Bone marrow (tissue), 2 donors: ENCODE measurements around the gene CDADC1.
"Not testable (repeated sequence)": the region's sequence is repeated elsewhere in the genome, so short reads cannot be mapped to it uniquely, and the experiment has no call there.

Source experiments
- DNase-seq, 2 donors: peaks; one replicate each; lab custom pipeline; 2025; lab: John Stamatoyannopoulos, UW

Gene CDADC1

DNA sequence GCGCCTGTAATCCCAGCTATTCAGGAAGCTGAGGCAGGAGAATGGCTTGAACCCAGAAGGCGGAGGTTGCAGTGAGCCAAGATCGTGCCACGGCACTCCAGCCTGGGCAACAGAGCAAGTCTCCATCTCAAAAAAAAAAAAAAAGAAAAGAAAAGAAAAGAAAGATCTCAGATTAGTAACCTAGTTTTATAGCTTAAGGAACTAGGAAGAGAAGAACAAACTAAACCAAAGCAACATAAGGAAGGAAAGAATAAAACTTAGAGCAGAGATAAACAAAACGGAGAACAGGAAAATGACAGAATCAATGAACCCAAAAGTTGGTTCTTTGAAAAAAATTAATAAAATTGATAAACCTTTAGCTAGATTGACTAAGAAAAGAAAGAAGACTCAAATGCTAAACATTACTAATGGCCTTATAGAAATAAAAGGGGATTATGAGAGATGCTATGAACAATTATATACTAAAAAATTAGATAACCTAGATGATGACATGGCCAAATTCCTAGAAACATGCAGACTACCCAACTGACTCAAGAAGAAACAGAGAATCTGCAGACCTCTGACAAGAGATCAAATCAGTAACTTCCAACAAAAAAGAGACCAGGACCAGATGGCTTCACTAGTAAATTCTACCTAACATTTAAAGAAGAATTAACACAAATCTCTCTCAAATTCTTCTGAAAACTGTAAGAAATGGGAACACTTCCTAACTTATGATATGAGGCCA is 68.2 kb downstream of the CDADC1 start:
- no peak for DNase-seq

DNA sequence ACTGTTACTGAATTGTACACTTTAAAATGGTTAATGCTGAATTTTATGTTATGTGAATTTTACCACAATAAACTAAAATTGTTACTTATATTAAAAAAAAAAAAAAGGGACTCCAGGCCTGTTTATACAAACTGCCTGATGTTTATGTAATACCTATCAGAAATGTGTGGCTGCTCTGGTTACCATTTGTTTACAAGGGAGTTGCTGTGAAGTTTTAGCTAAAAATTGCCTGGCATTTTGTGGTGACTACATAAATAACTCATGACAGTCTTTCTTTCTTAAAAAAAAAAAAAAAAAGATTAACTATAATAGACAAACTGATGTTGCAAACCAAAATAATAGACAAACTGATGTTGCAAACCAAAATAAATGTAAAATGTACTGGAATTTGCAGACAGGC is 71.8 kb downstream of the CDADC1 start:
- DNase-seq = no peak

DNA sequence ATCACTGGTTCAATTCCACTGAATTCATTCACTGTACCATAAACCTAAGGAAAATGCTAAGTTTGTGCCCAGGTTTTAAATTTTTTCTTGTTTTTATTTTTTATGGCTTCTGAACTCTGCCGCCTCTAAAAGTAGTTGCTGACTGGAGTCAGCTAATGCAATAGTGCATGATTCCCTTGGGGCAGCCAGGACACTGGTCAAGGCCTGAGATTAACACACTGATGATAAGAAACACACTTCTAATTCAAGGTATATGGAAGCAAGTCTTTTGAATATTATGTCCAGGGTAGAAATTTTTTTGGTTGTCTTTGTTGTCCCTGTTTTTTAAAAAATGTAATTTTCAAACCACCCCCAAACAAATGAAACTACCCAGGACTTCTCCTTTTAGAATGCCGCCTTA is 72.2 kb downstream of the CDADC1 start:
- no peak for DNase-seq

DNA sequence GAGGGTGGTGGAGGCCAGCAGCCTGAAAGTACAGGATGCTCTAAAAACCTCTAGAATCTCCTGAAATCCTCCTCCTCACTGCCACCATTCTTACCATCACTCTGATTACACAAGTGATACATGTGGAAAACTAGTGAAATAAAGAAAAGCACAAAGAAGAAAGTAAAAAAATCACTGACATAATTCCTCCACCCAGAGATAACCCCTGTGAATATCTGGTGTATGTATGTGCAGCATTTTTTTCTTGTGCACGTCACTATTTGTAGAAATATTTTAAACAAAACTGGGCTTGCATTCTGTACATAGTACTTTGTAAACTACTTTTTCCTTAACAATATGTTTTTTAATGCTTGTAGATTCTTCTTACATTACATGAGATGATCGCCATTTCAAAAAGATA is 73.2 kb downstream of the CDADC1 start:
- DNase-seq = no peak

DNA sequence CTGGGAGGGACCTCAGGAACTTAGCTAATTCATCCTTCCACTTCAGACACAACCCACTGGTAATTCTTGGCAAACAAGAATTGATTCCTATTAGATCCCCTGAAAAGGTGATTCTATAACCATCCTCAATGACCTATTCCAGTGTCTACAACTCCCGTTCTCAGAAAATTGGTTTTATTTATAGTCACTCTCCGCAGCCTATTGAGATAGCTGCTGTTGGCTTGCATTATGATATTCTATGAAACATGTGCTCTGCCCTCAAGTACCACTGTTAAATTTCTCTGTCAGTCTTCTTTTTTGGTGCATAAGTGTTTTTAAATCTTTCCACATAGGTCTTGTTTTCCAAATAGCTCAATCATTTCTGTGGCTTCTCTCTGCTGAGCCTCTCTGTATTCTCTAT is 75.0 kb downstream of the CDADC1 start:
- no peak for DNase-seq

DNA sequence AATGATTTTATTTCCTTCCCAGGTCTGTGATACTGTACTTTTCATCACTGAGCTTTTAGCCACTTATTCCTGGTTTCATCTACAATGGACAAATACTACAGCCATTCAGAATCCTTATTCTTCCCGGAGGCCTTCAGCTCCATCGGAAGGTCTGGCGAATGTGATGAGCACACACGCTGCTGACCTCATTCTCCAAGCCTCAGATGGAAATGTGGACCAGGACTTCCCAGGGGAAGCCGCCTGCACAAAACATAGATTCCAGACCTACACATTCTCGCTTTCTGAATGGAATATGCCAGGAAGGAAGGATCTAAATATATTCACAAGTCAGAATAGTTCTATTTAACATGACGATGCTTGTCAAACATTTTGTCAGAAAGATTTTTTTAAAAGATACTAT is 75.6 kb downstream of the CDADC1 start:
- no peak for DNase-seq

DNA sequence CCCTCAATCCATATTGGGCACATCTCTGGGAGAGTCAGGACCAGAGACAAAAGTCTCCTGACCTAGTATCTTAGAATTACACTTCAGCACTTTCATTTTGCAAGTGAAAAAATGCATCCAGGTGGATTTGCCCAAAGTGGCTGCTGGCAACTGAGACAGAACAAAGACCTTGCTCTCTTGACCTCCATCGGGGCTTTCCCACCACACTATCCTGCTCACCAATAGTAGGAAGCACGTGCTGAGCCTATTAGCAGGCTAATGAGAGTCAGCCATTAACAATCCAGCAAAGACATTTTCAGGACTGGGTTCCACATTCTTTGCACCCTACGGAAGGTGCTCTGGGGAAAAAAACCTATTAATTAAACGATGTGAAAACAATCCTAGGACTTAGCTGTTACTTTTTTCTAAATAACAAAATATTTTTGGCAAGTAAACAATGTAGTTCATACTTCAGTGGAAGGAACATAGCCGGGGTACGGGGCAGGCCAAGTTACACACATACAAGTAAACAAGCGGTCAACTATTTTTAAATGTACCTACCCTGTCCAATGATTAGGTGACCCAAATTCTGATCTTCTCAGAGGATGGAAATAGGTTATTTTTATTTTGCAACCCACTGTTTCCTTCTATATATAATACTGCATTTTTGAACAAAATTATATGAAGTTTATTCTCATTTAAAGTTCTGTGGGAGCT is 78.6 kb downstream of the CDADC1 start:
- no peak for DNase-seq

DNA sequence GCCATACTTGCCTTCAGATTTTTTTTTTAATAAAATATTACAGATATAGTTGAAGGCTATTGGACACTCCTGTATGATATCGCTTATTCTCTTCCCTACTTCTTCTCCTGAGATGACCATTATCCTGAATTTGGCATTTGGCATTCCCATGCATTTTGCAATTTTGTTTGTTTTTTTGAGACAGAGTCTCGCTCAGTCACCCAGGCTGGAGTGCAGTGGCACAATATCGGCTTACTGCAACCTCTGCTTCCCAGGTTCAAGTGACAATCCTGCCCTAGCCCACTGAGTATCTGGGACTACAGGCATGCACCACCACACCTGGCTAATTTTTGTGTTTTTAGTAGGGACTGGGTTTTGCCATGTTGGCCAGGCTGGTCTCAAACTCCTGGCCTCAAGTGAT is 79.4 kb downstream of the CDADC1 start:
- DNase-seq = not testable (repeated sequence)

DNA sequence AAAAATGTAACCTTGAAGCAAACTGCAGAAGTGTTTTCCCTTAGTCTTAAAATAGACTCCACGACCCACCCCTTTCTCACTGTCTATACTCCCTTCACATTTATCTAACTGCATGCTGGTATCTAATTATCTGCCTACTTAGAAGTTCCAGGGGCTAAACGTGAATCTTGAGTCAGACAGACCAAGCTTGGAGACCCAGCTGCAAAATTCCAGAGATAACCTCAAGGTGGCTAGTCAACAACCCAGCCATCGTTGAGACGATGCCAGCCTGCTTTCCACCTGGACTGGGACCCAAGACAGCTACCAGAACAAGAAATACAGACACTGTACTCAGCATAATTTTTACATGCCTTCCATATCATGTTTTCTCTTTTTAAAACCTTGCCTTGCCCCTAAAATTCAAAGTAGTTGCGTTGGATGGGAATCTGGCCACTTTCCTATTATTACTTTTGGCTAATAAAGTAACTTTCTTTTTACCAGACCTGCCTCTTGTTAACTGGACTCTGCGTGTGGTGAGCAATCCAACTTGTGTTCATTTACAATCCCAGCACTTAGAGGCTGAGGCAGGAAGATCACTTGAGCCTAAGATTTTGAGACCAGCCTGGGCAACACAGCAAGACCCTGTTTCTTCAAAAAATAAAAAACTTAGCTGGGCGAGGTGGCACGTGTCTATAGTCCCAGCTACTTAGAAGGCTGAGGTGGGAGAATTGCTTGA is 82.3 kb downstream of the CDADC1 start:
- no peak for DNase-seq

DNA sequence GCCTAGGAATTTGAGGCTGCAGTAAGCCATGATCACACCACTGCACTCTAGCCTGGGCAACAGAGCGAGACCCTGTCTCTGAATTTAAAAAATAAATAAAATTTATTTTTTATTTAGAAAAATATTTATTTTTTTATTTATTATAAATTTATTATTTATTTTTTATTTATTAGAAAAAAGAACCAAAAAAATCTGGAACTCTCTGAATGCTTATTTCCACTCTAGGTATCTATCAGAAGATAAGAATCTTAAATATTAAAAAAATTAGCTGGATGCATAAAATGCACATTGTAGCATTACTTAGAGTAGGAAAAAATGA is 82.8 kb downstream of the CDADC1 start:
- no peak for DNase-seq

DNA sequence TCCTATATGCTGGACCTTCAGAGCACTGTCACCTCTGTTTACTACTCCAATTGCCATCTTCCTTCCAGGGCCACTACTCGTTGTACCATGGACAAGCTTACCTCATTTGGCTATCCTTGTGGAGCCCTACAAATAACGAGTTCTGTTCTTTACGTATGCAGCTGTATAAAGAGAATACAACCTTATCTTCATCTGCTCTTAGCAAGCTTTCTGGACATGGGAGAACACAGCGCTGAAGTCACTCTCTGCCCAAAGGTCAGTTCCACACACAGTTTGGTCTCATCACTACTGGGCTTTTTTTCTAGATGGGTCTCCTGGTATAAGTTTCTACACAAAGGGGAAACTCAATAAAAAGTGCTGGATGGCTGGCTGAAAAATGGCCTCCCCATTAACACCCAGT is 88.9 kb downstream of the CDADC1 start:
- DNase-seq = no peak

DNA sequence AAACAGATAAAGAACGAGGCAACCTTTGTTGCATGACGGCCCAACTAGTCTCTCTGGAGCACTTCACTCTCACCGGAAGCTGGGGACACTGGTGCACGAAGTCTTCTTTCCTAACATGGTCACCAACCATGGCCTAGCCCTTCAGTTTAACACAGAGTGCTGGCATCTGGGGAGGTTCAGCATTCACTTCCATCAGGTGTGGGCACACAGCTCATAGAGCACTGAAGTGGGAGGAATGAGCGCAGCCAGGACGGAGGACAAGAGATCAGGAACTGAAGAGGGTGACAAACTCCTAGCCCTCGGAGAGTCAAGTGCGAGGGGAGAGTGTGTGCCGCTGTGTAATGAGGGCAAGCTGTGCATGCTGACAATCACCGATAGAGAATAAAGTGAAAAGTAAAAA is 92.4 kb downstream of the CDADC1 start:
- no peak for DNase-seq

DNA sequence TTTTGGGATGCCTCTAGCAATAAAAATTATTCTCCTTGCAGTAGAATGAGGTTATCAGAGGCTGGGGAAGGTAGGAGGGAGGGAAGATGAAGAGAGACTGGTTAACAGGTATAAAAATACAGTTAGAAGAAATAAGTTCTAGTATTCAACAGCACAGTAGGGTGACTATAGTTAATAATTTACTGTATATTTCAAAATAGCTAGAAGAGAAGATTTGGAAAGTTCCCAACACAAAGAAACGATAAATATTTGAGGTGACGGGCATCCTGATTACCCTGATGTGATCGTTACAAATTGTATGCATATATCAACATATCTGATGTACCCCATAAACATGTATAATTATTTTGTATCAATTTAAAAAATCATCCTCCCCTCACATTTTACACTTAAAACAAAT is 93.8 kb downstream of the CDADC1 start:
- DNase-seq = no peak

DNA sequence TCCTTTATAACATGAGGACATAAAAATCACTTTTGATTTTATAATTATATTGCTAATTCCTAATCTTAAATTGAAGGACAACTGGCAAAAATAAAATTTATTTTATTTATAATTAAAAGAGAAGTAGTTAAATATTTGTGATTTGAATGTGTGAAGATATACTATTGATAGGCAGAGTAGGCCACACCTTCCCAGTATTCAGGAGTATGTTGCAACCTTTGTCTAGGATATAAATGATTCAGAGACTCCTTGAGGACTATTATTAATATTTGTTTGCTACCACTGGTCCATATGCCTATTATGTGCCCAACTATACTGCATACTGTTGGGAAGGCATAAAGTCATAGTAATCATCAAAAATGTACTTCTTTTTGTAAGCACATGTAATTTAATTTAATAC is 94.2 kb downstream of the CDADC1 start:
- no peak for DNase-seq

DNA sequence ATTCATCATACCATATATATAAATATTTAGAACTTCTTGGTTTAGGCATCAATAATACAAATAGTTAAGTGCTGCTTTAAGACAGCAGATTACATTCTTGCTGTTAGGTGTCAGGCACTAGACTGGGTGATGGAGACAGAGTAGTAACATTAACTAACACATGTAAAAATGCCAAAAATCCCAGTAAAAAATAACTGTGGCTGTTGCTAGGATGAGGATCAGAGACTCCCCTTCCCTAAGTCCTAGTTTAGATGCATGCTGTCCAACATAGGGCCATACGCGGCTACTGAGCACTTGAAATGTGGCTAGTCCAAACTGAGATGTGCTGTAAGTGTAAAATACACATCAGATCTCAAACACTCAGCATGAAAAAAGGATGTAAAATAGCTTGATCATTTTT is 94.7 kb downstream of the CDADC1 start:
- DNase-seq = no peak
